ENCODE measurements around the gene CTNNAL1.

Gene CTNNAL1

DNA sequence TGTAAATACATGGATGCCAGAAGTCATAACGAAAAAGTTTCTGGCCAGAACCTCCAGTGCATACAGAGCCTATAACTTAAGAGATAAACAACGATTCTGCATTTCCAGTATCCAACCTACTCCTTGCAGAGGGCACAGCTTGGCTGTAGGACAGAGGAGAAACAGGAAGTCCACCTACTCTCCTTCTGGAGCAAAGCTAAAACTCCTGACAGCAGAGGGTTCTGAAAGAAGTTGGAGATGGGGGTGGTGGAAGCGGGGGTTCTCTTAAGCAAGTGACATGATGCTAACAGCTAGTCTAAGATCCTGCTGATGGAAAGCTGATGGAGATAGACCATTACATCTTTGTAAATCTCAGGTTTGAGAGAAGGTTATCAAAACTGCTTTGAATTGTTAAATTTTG is 35.5 kb upstream of the CTNNAL1 start:
- no peaks in the 10 kb centered on the region for H3K9me3 ChIP-seq (replicated peaks in 1 of 2; ENCODE audit: control insufficient read depth in 2 of 2, insufficient read depth in 1 of 2, low read depth in 1 of 2, low read length in 2 of 2)
- H3K4me2 ChIP-seq (ENCODE audit: insufficient read depth, low read length, poor library complexity, severe bottlenecking): no peak overlapping the region
- H3K27me3 ChIP-seq (ENCODE audit: control insufficient read depth in 3 of 3, insufficient read depth in 3 of 3, low read depth in 1 of 3, low read length in 3 of 3): no peaks in the 10 kb centered on the region
- no peak overlapping the region for H3K14ac ChIP-seq (ENCODE audit: low read length)
- H2BK120ac ChIP-seq (ENCODE audit: low read depth, low read length): no peak overlapping the region
- no CpG with 5 or more reads among the region's 3 CpGs for WGBS, 2 donors (ENCODE audit: extremely low coverage in 2 of 2, insufficient read length in 2 of 2, insufficient replicate concordance in 1 of 2)
- H3K36me3 ChIP-seq (replicated peaks in 1 of 2; ENCODE audit: control insufficient read depth in 2 of 2, insufficient read depth in 2 of 2, low read length in 2 of 2): peaks cover 37 to 100% of the 10 kb centered on the region in 2 donors
- no peak overlapping the region for H2AK5ac ChIP-seq (ENCODE audit: low read depth, low read length)
- H3K4me1 ChIP-seq (ENCODE audit: control insufficient read depth in 2 of 2, insufficient read depth in 1 of 2, low read depth in 1 of 2, low read length in 2 of 2): no peaks in the 10 kb centered on the region
- H3K9ac ChIP-seq (ENCODE audit: low read depth, low read length, poor library complexity): no peak overlapping the region
- DNase-seq (ENCODE audit: low spot score): no peak
- H2BK15ac ChIP-seq (ENCODE audit: low read length): no peak overlapping the region
- no peak overlapping the region for H2BK12ac ChIP-seq (ENCODE audit: low read length)
- no peak overlapping the region for H3K18ac ChIP-seq (ENCODE audit: low read length)
- no peak overlapping the region for H3K4me3 ChIP-seq (ENCODE audit: low read length in 2 of 2)
- H2AFZ ChIP-seq (ENCODE audit: low read length): no peak overlapping the region
- no peak overlapping the region for H2BK5ac ChIP-seq (ENCODE audit: low read length)
- no peak overlapping the region for H3K23ac ChIP-seq (ENCODE audit: low read depth, low read length, poor library complexity)
- H3K4ac ChIP-seq (ENCODE audit: low read length): no peak overlapping the region
- H4K8ac ChIP-seq (ENCODE audit: low read depth, low read length): no peak overlapping the region
- H3K27ac ChIP-seq (replicated peaks; ENCODE audit: low read length): no peak overlapping the region
- no peak overlapping the region for H4K91ac ChIP-seq (ENCODE audit: low read depth, low read length, poor library complexity)
- H3K79me1 ChIP-seq (ENCODE audit: low read depth, low read length): no peaks in the 10 kb centered on the region

DNA sequence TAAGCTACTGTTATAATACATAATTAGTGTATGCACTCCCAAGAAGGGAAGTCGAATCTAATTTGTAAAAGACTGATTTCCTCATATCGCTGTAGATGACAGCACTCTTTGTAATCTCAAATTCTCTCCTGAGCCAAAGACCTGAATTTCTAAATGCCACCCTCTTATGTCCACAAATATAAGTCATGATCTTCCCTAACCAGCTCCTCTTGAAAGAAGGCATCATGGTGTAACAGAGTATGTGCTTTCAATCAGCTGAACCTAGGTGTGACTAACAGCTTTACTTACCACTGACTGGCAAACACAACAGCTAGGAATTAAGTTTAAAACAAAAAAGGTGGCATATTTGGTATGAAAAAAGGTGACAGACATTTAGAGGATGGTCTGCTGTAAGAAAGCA is 34.0 kb upstream of the CTNNAL1 start:
- no peak overlapping the region for H4K8ac ChIP-seq (ENCODE audit: low read depth, low read length)
- no peak overlapping the region for H3K4ac ChIP-seq (ENCODE audit: low read length)
- peaks cover 3 to 10% of the 10 kb centered on the region in 2 donors for H3K9me3 ChIP-seq (replicated peaks in 1 of 2; ENCODE audit: control insufficient read depth in 2 of 2, insufficient read depth in 1 of 2, low read depth in 1 of 2, low read length in 2 of 2)
- H2AFZ ChIP-seq (ENCODE audit: low read length): no peak overlapping the region
- H3K27me3 ChIP-seq (ENCODE audit: control insufficient read depth in 3 of 3, insufficient read depth in 3 of 3, low read depth in 1 of 3, low read length in 3 of 3): no peaks in the 10 kb centered on the region
- no peak overlapping the region for H3K4me3 ChIP-seq (ENCODE audit: low read length in 2 of 2)
- DNase-seq (ENCODE audit: low spot score): no peak
- no peak overlapping the region for H2BK12ac ChIP-seq (ENCODE audit: low read length)
- no peak overlapping the region for H3K9ac ChIP-seq (ENCODE audit: low read depth, low read length, poor library complexity)
- no peak overlapping the region for H3K4me2 ChIP-seq (ENCODE audit: insufficient read depth, low read length, poor library complexity, severe bottlenecking)
- H2BK5ac ChIP-seq (ENCODE audit: low read length): no peak overlapping the region
- H3K27ac ChIP-seq (replicated peaks; ENCODE audit: low read length): no peak overlapping the region
- H2AK5ac ChIP-seq (ENCODE audit: low read depth, low read length): no peak overlapping the region
- H2BK15ac ChIP-seq (ENCODE audit: low read length): no peak overlapping the region
- WGBS, 2 donors (ENCODE audit: extremely low coverage in 2 of 2, insufficient read length in 2 of 2, insufficient replicate concordance in 1 of 2): no CpG with 5 or more reads among the region's 2 CpGs
- no peak overlapping the region for H3K23ac ChIP-seq (ENCODE audit: low read depth, low read length, poor library complexity)
- H3K18ac ChIP-seq (ENCODE audit: low read length): no peak overlapping the region
- H3K36me3 ChIP-seq (replicated peaks in 1 of 2; ENCODE audit: control insufficient read depth in 2 of 2, insufficient read depth in 2 of 2, low read length in 2 of 2): peaks cover 37 to 100% of the 10 kb centered on the region in 2 donors
- H2BK120ac ChIP-seq (ENCODE audit: low read depth, low read length): no peak overlapping the region
- H3K14ac ChIP-seq (ENCODE audit: low read length): no peak overlapping the region
- H3K4me1 ChIP-seq (ENCODE audit: control insufficient read depth in 2 of 2, insufficient read depth in 1 of 2, low read depth in 1 of 2, low read length in 2 of 2): no peaks in the 10 kb centered on the region
- H4K91ac ChIP-seq (ENCODE audit: low read depth, low read length, poor library complexity): no peak overlapping the region
- H3K79me1 ChIP-seq (ENCODE audit: low read depth, low read length): no peaks in the 10 kb centered on the region

DNA sequence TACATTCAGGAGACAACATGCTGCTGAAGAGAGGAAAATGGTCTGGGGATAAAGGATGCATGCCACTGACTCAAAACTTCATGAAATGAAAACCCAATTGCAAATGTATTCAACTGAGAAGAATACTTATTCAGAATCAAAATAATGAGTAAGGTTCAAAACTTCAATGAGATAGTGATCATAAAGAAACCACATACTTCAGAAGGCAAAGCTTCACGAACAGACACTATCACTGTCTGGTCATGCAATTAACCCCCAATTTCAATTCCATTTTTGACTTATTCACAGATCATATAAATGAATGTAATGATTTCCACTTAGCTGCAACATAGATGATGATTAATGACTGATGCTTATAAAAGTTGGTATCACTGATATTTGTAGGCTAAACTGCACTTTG is 33.0 kb upstream of the CTNNAL1 start:
- no peak for DNase-seq (ENCODE audit: low spot score)
- no peaks in the 10 kb centered on the region for H3K27me3 ChIP-seq (ENCODE audit: control insufficient read depth in 3 of 3, insufficient read depth in 3 of 3, low read depth in 1 of 3, low read length in 3 of 3)
- H2BK15ac ChIP-seq (ENCODE audit: low read length): no peak overlapping the region
- no peak overlapping the region for H3K4ac ChIP-seq (ENCODE audit: low read length)
- H3K23ac ChIP-seq (ENCODE audit: low read depth, low read length, poor library complexity): no peak overlapping the region
- H3K4me1 ChIP-seq (ENCODE audit: control insufficient read depth in 2 of 2, insufficient read depth in 1 of 2, low read depth in 1 of 2, low read length in 2 of 2): no peaks in the 10 kb centered on the region
- H2BK120ac ChIP-seq (ENCODE audit: low read depth, low read length): no peak overlapping the region
- H3K9me3 ChIP-seq (replicated peaks in 1 of 2; ENCODE audit: control insufficient read depth in 2 of 2, insufficient read depth in 1 of 2, low read depth in 1 of 2, low read length in 2 of 2): peaks cover 3 to 13% of the 10 kb centered on the region in 2 donors
- no peak overlapping the region for H2AK5ac ChIP-seq (ENCODE audit: low read depth, low read length)
- H2BK5ac ChIP-seq (ENCODE audit: low read length): no peak overlapping the region
- H3K18ac ChIP-seq (ENCODE audit: low read length): no peak overlapping the region
- H3K9ac ChIP-seq (ENCODE audit: low read depth, low read length, poor library complexity): no peak overlapping the region
- no peak overlapping the region for H3K27ac ChIP-seq (replicated peaks; ENCODE audit: low read length)
- H3K79me1 ChIP-seq (ENCODE audit: low read depth, low read length): no peaks in the 10 kb centered on the region
- WGBS, 2 donors (ENCODE audit: extremely low coverage in 2 of 2, insufficient read length in 2 of 2, insufficient replicate concordance in 1 of 2): no CpG with 5 or more reads among the region's 1 CpG
- no peak overlapping the region for H4K8ac ChIP-seq (ENCODE audit: low read depth, low read length)
- H3K4me2 ChIP-seq (ENCODE audit: insufficient read depth, low read length, poor library complexity, severe bottlenecking): no peak overlapping the region
- H2BK12ac ChIP-seq (ENCODE audit: low read length): no peak overlapping the region
- no peak overlapping the region for H3K4me3 ChIP-seq (ENCODE audit: low read length in 2 of 2)
- H3K14ac ChIP-seq (ENCODE audit: low read length): no peak overlapping the region
- H2AFZ ChIP-seq (ENCODE audit: low read length): no peak overlapping the region
- peaks cover 35 to 98% of the 10 kb centered on the region in 2 donors for H3K36me3 ChIP-seq (replicated peaks in 1 of 2; ENCODE audit: control insufficient read depth in 2 of 2, insufficient read depth in 2 of 2, low read length in 2 of 2)
- H4K91ac ChIP-seq (ENCODE audit: low read depth, low read length, poor library complexity): no peak overlapping the region

- H3K14ac ChIP-seq (ENCODE audit: low read length): no peak overlapping the region
- H3K79me1 ChIP-seq (ENCODE audit: low read depth, low read length): no peaks in the 10 kb centered on the region
- no peak overlapping the region for H2BK5ac ChIP-seq (ENCODE audit: low read length)
- WGBS, 2 donors (ENCODE audit: extremely low coverage in 2 of 2, insufficient read length in 2 of 2, insufficient replicate concordance in 1 of 2): no CpG with 5 or more reads among the region's 4 CpGs
- no peak overlapping the region for H2BK120ac ChIP-seq (ENCODE audit: low read depth, low read length)
- H4K91ac ChIP-seq (ENCODE audit: low read depth, low read length, poor library complexity): no peak overlapping the region
- H2BK12ac ChIP-seq (ENCODE audit: low read length): no peak overlapping the region
- no peak for DNase-seq (ENCODE audit: low spot score)
- H2AK5ac ChIP-seq (ENCODE audit: low read depth, low read length): no peak overlapping the region
- H2BK15ac ChIP-seq (ENCODE audit: low read length): no peak overlapping the region
- no peak overlapping the region for H3K18ac ChIP-seq (ENCODE audit: low read length)
- no peak overlapping the region for H3K23ac ChIP-seq (ENCODE audit: low read depth, low read length, poor library complexity)
- no peak overlapping the region for H3K4ac ChIP-seq (ENCODE audit: low read length)
- H3K4me2 ChIP-seq (ENCODE audit: insufficient read depth, low read length, poor library complexity, severe bottlenecking): no peak overlapping the region
- no peak overlapping the region for H3K4me3 ChIP-seq (ENCODE audit: low read length in 2 of 2)
- H3K27me3 ChIP-seq (ENCODE audit: control insufficient read depth in 3 of 3, insufficient read depth in 3 of 3, low read depth in 1 of 3, low read length in 3 of 3): no peaks in the 10 kb centered on the region
- H3K27ac ChIP-seq (replicated peaks; ENCODE audit: low read length): no peak overlapping the region
- no peak overlapping the region for H4K8ac ChIP-seq (ENCODE audit: low read depth, low read length)
- H3K4me1 ChIP-seq (ENCODE audit: control insufficient read depth in 2 of 2, insufficient read depth in 1 of 2, low read depth in 1 of 2, low read length in 2 of 2): no peaks in the 10 kb centered on the region
- H3K9me3 ChIP-seq (replicated peaks in 1 of 2; ENCODE audit: control insufficient read depth in 2 of 2, insufficient read depth in 1 of 2, low read depth in 1 of 2, low read length in 2 of 2): peaks cover 3 to 13% of the 10 kb centered on the region in 2 donors
- no peak overlapping the region for H3K9ac ChIP-seq (ENCODE audit: low read depth, low read length, poor library complexity)
- H2AFZ ChIP-seq (ENCODE audit: low read length): no peak overlapping the region
- peaks cover 23 to 91% of the 10 kb centered on the region in 2 donors for H3K36me3 ChIP-seq (replicated peaks in 1 of 2; ENCODE audit: control insufficient read depth in 2 of 2, insufficient read depth in 2 of 2, low read length in 2 of 2)
These were observed 30.3 kb upstream of the CTNNAL1 start for GRCh38 chr9:109043578-109043977.

Data from neuronal stem cell (in vitro differentiated cells).